HCT116 (cell line): ENCODE measurements around the gene ACACB. TPM values are rescaled to one million over a fixed set of nuclear protein-coding genes. Genes with fewer than 3 reads are reported as not detected.

Source experiments
- ATAC-seq: fragments of 200-7000 bp; cut with Tn5 transposase; 2 replicates; pipeline ENCODE4 v1.9.1; 2020; ENCODE audit warnings: mild to moderate bottlenecking, moderate library complexity
- BruUV-seq: library from RNA; stranded (reverse); fragments of 400-500 nt; replicated peaks from 2 replicates; lab custom pipeline; 2021; lab: Mats Ljungman, UMichigan
- CTCF ChIA-PET: fragments of 300-600 bp; sonication (Branson Sonifier 250); formaldehyde crosslinking; loops from one replicate; lab custom pipeline; 2021; ENCODE audit warnings: antibody characterized with exemption; lab: Charles Lee
- POLR2A ChIA-PET: fragments of 300-600, 350-600 bp; sonication (Branson Sonifier 250); formaldehyde crosslinking; loops from one replicate; lab custom pipeline; 2021; ENCODE audit warnings: antibody characterized with exemption; lab: Charles Lee
- RAD21 ChIA-PET, 2 experiments: fragments of 300-600 bp; sonication (Branson Sonifier 250); formaldehyde crosslinking; loops; one replicate each; lab custom pipeline; 2023; ENCODE audit warnings: low total read pairs in 2 of 2; ENCODE audit not compliant: uncharacterized antibody in 2 of 2, unreplicated experiment in 2 of 2, low non-redundant PET in 1 of 2; lab: Charles Lee
- DNase-seq: peaks from one replicate; pipeline ENCODE4 v3.0.0-alpha.2; 2010; ENCODE audit warnings: low read depth, low spot score
- H2AFZ ChIP-seq: fragments of 200-600 bp; shearing (Covaris generic), sonication (generic); 2 replicates; pipeline ENCODE4 v1.6.1; 2017; ENCODE audit warnings: low read depth, mixed run types, mixed read lengths, antibody characterized with exemption, low read length; ENCODE audit not compliant: poor library complexity, severe bottlenecking
- H3K27ac ChIP-seq: 2 replicates; pipeline ENCODE4 v1.5.1; 2012; ENCODE audit warnings: low read depth, low read length
- H3K27me3 ChIP-seq: fragments of 200-600 bp; sonication (generic); 2 replicates; pipeline ENCODE4 v1.6.1; 2016; ENCODE audit warnings: mixed run types, low read length, mixed read lengths; ENCODE audit not compliant: insufficient read depth
- H3K36me3 ChIP-seq, 2 experiments: fragments of 200-500 bp in 1 of 2; fragments of 200-600 bp in 1 of 2; sonication (Bioruptor generic) in 1 of 2; sonication (generic) in 1 of 2; 2 replicates each; pipeline versions ENCODE4 v1.5.1 to v1.6.1; 2014 to 2016; ENCODE audit warnings: low read length in 2 of 2, inconsistent platforms in 1 of 2, mixed read lengths in 1 of 2, mixed run types in 1 of 2; ENCODE audit not compliant: insufficient read depth in 2 of 2, control insufficient read depth in 1 of 2
- H3K4me1 ChIP-seq, 2 experiments: fragments of 200-600 bp in 1 of 2; sonication (generic) in 1 of 2; 2 replicates each; pipeline versions ENCODE4 v1.5.1 to v1.6.1; 2012 to 2017; ENCODE audit warnings: low read length in 2 of 2, inconsistent platforms in 1 of 2, mild to moderate bottlenecking in 1 of 2, mixed read lengths in 1 of 2, mixed run types in 1 of 2, moderate library complexity in 1 of 2; ENCODE audit not compliant: insufficient read depth in 2 of 2, control insufficient read depth in 1 of 2
- H3K4me2 ChIP-seq: fragments of 200-600 bp; sonication (generic); 2 replicates; pipeline ENCODE4 v1.6.1; 2017; ENCODE audit warnings: mixed run types, low read length, mixed read lengths
- H3K4me3 ChIP-seq, 2 experiments: fragments of 200-600 bp in 1 of 2; sonication (generic) in 1 of 2; replicated peaks in 1 of 2; 2 replicates each; pipeline ENCODE4 v1.5.1; 2011 to 2016; ENCODE audit warnings: low read length in 2 of 2, control low read depth in 1 of 2, low read depth in 1 of 2, mild to moderate bottlenecking in 1 of 2, mixed read lengths in 1 of 2, mixed run types in 1 of 2
- H3K79me2 ChIP-seq: fragments of 200-600 bp; sonication (generic); 2 replicates; pipeline ENCODE4 v1.6.1; 2017; ENCODE audit warnings: mild to moderate bottlenecking, mixed run types, low read length, moderate library complexity, mixed read lengths; ENCODE audit not compliant: insufficient read depth
- H3K9ac ChIP-seq: fragments of 200-600 bp; sonication (generic); 2 replicates; pipeline ENCODE4 v1.6.1; 2016; ENCODE audit warnings: low read length, mixed read lengths
- H3K9me2 ChIP-seq: fragments of 200-600 bp; sonication (generic), shearing (Covaris generic); 2 replicates; pipeline ENCODE4 v1.6.1; 2017; ENCODE audit warnings: mixed run types, mild to moderate bottlenecking, moderate library complexity; ENCODE audit not compliant: insufficient read depth
- H3K9me3 ChIP-seq, 2 experiments: fragments of 200-500 bp in 1 of 2; fragments of 200-600 bp in 1 of 2; sonication (Bioruptor generic) in 1 of 2; sonication (generic) in 1 of 2; 2 replicates each; pipeline ENCODE4 v1.6.1; 2014 to 2017; ENCODE audit warnings: low read length in 2 of 2, mixed read lengths in 2 of 2, inconsistent platforms in 1 of 2, low read depth in 1 of 2, mild to moderate bottlenecking in 1 of 2, mixed run types in 1 of 2, moderate library complexity in 1 of 2; ENCODE audit not compliant: control insufficient read depth in 1 of 2, insufficient read depth in 1 of 2
- H4K20me1 ChIP-seq: fragments of 200-600 bp; sonication (generic), shearing (Covaris generic); 2 replicates; pipeline ENCODE4 v1.6.1; 2017; ENCODE audit warnings: mixed run types, mild to moderate bottlenecking, moderate library complexity; ENCODE audit not compliant: insufficient read depth
- CBX3 ChIP-seq: IDR thresholded peaks from 2 replicates; pipeline ENCODE4 v1.6.1; 2012; ENCODE audit warnings: low read depth
- CEBPB ChIP-seq: IDR thresholded peaks from 2 replicates; pipeline ENCODE4 v1.6.1; 2012; ENCODE audit warnings: low read depth
- EGR1 ChIP-seq: IDR thresholded peaks from 2 replicates; pipeline ENCODE4 v1.6.1; 2012; ENCODE audit warnings: low read depth
- EZH2 ChIP-seq: fragments of 200-600 bp; sonication (generic); IDR thresholded peaks from 2 replicates; pipeline ENCODE4 v1.6.1; 2017; ENCODE audit warnings: antibody characterized with exemption, mixed run types
- FOSL1 ChIP-seq: IDR thresholded peaks from 2 replicates; pipeline ENCODE4 v1.6.1; 2012; ENCODE audit warnings: low read depth
- JUND ChIP-seq: IDR thresholded peaks from 2 replicates; pipeline ENCODE4 v1.6.1; 2012
- POLR2A ChIP-seq: IDR thresholded peaks from 2 replicates; pipeline ENCODE4 v1.7.0; 2011; ENCODE audit warnings: borderline replicate concordance; ENCODE audit not compliant: insufficient read depth, insufficient read length; ENCODE audit errors: extremely low read depth
- POLR2AphosphoS5 ChIP-seq: IDR thresholded peaks from 2 replicates; pipeline ENCODE4 v1.6.1; 2011; ENCODE audit warnings: mild to moderate bottlenecking, low read depth, low read length, moderate library complexity
- RAD21 ChIP-seq: IDR thresholded peaks from 2 replicates; pipeline ENCODE4 v1.6.1; 2012; ENCODE audit warnings: low read depth, mild to moderate bottlenecking
- SIN3A ChIP-seq: IDR thresholded peaks from 2 replicates; pipeline ENCODE4 v1.6.1; 2012; ENCODE audit warnings: low read depth
- SP1 ChIP-seq: IDR thresholded peaks from 2 replicates; pipeline ENCODE4 v1.6.1; 2012; ENCODE audit warnings: low read depth
- SRF ChIP-seq: IDR thresholded peaks from 2 replicates; pipeline ENCODE4 v1.6.1; 2012; ENCODE audit warnings: low read depth
- TCF7L2 ChIP-seq: IDR thresholded peaks from 2 replicates; pipeline ENCODE4 v1.7.0; 2011; ENCODE audit warnings: borderline replicate concordance, inconsistent platforms; ENCODE audit not compliant: insufficient read depth, insufficient read length; ENCODE audit errors: extremely low read depth
- YY1 ChIP-seq: IDR thresholded peaks from 2 replicates; pipeline ENCODE4 v1.6.1; 2011; ENCODE audit warnings: low read length, low read depth, moderate library complexity, mild to moderate bottlenecking; ENCODE audit not compliant: insufficient replicate concordance; ENCODE audit errors: extremely low read depth
- ZFX ChIP-seq: fragments of 450-650 bp; IDR thresholded peaks from 2 replicates; pipeline ENCODE4 v1.6.1; 2017
- intact Hi-C: fragments of 100-400 bp; cut with micrococcal nuclease; formaldehyde crosslinking; loops from 2 replicates; pipeline ENCODE4 v1.10.0; 2022
- total RNA-seq: library from RNA; stranded (reverse); gene quantifications from one replicate; pipeline ENCODE4 v1.2.1, GENCODE V29; 2021; ENCODE audit not compliant: unreplicated experiment
- TF ChIP-seq, protein P1 (sequence below): IDR thresholded peaks from 2 replicates; pipeline ENCODE4 v1.6.1; 2011; ENCODE audit warnings: mild to moderate bottlenecking, low read length, moderate library complexity; ENCODE audit not compliant: insufficient replicate concordance; ENCODE audit errors: extremely low read depth
- TF ChIP-seq, protein P2 (sequence below), 3 experiments: fragments of 200-600 bp in 1 of 3; sonication (generic) in 1 of 3; IDR thresholded peaks in 2 of 3; conservative IDR thresholded peaks in 1 of 3; 2 replicates each; pipeline ENCODE4 v1.5.1; 2012 to 2017; ENCODE audit warnings: low read depth in 2 of 3, low read length in 2 of 3, antibody characterized with exemption in 1 of 3, borderline replicate concordance in 1 of 3, control low read depth in 1 of 3, mild to moderate bottlenecking in 1 of 3, mixed read lengths in 1 of 3, mixed run types in 1 of 3, moderate library complexity in 1 of 3; ENCODE audit not compliant: insufficient read depth in 1 of 3
- TF ChIP-seq, protein P3 (sequence below): IDR thresholded peaks from 2 replicates; pipeline ENCODE4 v1.6.1; 2012; ENCODE audit warnings: low read depth
- TF ChIP-seq, protein P4 (sequence below): IDR thresholded peaks from 2 replicates; pipeline ENCODE4 v1.6.1; 2012
- TF ChIP-seq, protein P5 (sequence below): IDR thresholded peaks from 2 replicates; pipeline ENCODE4 v1.6.1; 2012

ACACB gene
- total RNA-seq, 1 experiment from 2014 or later = 11.1 TPM

DNA sequence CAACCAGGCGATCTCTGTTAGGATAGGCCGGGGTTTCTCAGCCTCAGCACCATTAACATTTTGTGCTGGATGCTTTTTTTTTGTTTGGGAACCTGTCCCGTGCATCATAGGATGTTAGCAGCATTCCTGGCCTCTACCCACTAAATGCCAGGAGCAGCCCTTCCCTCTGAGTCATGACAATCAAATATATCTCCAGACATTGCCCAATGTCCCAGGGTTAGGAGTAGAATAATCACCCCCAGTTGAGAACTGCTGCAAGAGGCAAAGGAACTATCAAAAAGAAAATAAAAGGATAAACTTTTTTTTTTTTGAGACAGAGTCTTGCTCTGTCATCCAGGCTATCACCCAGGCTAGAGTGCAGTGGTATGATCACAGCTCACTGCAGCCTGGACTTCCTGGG is 76.0 kb downstream of the ACACB start:
- Histone ChIP-seq H4K20me1 (no peaks in the 10 kb centered on the region), H3K4me3 (no peak overlapping the region), H3K27ac (no peak overlapping the region), H3K4me2 (no peak overlapping the region), H3K4me1 (peaks cover 0 to 6% of the 10 kb centered on the region in 2 experiments; a peak in 1 of 4 replicates), H3K27me3 (no peaks in the 10 kb centered on the region), H3K79me2 (no peaks in the 10 kb centered on the region), H3K9ac (no peak overlapping the region), H3K36me3 (0 out of 4 replicates have a peak, but pooled peaks cover 0 to 6% of the 10 kb centered on the region in 2 experiments), H3K9me2 (no peaks in the 10 kb centered on the region), H2AFZ (no peak overlapping the region), H3K9me3 (no peaks in the 10 kb centered on the region)
- ChIA-PET POLR2A (no interaction called here), CTCF (no interaction called here), RAD21 (no interaction called here)
- no TSS peak for BruUV-seq
- DNase-seq (no peak), ATAC-seq (no peak)
- no peak for TF ChIP-seq JUND
- TF ChIP-seq, protein P1, sequence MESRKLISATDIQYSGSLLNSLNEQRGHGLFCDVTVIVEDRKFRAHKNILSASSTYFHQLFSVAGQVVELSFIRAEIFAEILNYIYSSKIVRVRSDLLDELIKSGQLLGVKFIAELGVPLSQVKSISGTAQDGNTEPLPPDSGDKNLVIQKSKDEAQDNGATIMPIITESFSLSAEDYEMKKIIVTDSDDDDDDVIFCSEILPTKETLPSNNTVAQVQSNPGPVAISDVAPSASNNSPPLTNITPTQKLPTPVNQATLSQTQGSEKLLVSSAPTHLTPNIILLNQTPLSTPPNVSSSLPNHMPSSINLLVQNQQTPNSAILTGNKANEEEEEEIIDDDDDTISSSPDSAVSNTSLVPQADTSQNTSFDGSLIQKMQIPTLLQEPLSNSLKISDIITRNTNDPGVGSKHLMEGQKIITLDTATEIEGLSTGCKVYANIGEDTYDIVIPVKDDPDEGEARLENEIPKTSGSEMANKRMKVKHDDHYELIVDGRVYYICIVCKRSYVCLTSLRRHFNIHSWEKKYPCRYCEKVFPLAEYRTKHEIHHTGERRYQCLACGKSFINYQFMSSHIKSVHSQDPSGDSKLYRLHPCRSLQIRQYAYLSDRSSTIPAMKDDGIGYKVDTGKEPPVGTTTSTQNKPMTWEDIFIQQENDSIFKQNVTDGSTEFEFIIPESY = no peak
- no peak for TF ChIP-seq YY1
- no peak for TF ChIP-seq TCF7L2
- TF ChIP-seq ZFX = no peak
- TF ChIP-seq, protein P2, sequence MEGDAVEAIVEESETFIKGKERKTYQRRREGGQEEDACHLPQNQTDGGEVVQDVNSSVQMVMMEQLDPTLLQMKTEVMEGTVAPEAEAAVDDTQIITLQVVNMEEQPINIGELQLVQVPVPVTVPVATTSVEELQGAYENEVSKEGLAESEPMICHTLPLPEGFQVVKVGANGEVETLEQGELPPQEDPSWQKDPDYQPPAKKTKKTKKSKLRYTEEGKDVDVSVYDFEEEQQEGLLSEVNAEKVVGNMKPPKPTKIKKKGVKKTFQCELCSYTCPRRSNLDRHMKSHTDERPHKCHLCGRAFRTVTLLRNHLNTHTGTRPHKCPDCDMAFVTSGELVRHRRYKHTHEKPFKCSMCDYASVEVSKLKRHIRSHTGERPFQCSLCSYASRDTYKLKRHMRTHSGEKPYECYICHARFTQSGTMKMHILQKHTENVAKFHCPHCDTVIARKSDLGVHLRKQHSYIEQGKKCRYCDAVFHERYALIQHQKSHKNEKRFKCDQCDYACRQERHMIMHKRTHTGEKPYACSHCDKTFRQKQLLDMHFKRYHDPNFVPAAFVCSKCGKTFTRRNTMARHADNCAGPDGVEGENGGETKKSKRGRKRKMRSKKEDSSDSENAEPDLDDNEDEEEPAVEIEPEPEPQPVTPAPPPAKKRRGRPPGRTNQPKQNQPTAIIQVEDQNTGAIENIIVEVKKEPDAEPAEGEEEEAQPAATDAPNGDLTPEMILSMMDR (IDR thresholded peaks at IDR 0.05 in 2 of 3, conservative IDR thresholded peaks at IDR 0.05 in 1 of 3; ENCODE audit: borderline replicate concordance in 1 of 3, insufficient read depth in 1 of 3, low read depth in 2 of 3, low read length in 2 of 3) = no peak
- TF ChIP-seq FOSL1 = no peak
- TF ChIP-seq, protein P3, sequence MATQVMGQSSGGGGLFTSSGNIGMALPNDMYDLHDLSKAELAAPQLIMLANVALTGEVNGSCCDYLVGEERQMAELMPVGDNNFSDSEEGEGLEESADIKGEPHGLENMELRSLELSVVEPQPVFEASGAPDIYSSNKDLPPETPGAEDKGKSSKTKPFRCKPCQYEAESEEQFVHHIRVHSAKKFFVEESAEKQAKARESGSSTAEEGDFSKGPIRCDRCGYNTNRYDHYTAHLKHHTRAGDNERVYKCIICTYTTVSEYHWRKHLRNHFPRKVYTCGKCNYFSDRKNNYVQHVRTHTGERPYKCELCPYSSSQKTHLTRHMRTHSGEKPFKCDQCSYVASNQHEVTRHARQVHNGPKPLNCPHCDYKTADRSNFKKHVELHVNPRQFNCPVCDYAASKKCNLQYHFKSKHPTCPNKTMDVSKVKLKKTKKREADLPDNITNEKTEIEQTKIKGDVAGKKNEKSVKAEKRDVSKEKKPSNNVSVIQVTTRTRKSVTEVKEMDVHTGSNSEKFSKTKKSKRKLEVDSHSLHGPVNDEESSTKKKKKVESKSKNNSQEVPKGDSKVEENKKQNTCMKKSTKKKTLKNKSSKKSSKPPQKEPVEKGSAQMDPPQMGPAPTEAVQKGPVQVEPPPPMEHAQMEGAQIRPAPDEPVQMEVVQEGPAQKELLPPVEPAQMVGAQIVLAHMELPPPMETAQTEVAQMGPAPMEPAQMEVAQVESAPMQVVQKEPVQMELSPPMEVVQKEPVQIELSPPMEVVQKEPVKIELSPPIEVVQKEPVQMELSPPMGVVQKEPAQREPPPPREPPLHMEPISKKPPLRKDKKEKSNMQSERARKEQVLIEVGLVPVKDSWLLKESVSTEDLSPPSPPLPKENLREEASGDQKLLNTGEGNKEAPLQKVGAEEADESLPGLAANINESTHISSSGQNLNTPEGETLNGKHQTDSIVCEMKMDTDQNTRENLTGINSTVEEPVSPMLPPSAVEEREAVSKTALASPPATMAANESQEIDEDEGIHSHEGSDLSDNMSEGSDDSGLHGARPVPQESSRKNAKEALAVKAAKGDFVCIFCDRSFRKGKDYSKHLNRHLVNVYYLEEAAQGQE = no peak
- TF ChIP-seq SP1 = no peak
- no peak for TF ChIP-seq POLR2A
- TF ChIP-seq SRF = no peak
- no peak for TF ChIP-seq POLR2AphosphoS5
- no peak for TF ChIP-seq CBX3
- TF ChIP-seq RAD21 = no peak
- TF ChIP-seq SIN3A = no peak
- no peak for TF ChIP-seq CEBPB
- TF ChIP-seq, protein P4, sequence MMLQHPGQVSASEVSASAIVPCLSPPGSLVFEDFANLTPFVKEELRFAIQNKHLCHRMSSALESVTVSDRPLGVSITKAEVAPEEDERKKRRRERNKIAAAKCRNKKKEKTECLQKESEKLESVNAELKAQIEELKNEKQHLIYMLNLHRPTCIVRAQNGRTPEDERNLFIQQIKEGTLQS = no peak
- TF ChIP-seq, protein P5, sequence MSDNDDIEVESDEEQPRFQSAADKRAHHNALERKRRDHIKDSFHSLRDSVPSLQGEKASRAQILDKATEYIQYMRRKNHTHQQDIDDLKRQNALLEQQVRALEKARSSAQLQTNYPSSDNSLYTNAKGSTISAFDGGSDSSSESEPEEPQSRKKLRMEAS = no peak
- TF ChIP-seq EZH2 = no peak
- TF ChIP-seq EGR1 = no peak
- intact Hi-C loops = no loop called here
